CD4-positive, alpha-beta T cell treated with Interferon gamma for 1 hour (primary cell): ENCODE data around the gene HERPUD2.
"Not testable (repeated sequence)": the region's sequence is repeated elsewhere in the genome, so short reads cannot be mapped to it uniquely, and the experiment has no call there.

Experiments used
- DNase-seq: peaks from one replicate; pipeline ENCODE4 v3.0.0-alpha.2; 2020

HERPUD2 gene

DNA sequence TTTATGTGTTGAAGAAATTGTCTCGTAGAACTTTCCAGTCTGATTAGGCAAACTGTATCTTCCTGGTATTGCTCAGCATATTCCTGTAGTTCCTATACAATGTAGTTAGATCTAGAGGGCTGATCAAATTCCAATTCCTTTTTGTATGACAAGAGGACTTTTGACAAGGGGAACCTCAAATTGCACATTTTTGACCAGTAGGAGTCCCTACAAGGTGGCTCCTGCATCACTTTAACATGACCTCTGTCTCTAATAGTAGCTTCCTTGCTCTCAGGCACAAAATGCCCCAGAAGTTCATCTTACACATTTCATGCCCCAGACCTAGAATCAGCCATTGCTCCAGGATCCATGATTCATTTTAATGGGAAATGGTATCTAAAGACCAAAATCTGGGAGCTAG, 18.7 kb downstream of the HERPUD2 start:
- DNase-seq = no peak

DNA sequence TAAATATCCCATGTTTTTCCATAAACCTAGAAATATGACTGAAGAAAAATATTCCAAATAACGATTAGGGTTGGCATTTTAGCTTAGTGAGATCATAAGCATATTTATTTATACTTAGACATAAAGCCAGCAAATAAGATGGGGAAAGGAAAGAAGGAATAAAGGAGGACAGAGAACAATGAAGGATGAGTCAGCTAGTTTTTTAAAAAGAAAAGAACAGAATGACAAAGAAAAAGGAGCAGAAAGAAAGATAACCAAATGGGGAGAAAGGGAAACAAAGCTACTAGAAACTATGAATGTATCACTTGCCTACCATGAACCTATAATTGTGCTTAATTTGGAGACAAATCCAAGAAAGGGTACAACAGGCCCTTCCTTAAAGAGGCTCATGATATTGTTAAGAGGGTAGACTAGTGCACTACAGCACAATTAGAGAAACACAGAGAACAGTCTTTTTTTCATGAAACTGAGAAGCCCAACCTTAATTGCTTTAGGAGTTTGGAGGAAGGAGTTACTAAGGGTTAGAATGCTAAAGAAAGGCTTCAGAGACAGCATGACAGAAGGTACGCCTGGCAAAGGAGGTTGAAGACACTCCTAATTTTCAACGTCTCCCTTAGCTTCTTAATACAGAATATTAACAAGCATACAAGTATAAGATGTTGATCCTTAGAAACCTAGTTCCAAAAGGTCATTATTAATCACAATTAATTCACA, 23.9 kb downstream of the HERPUD2 start:
- DNase-seq = no peak

DNA sequence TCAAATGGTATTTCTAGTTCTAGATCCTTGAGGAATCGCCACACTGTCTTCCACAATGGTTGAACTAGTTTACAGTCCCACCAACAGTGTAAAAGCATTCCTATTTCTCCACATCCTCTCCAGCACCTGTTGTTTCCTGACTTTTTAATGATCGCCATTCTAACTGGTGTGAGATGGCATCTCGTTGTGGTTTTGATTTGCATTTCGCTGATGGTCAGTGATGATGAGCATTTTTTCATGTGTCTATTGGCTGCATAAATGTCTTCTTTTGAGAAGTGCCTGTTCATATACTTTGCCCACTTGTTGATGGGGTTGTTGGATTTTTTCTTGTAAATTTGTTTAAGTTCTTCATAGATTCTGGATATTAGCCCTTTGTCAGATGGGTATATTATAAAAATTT, 34.5 kb downstream of the HERPUD2 start:
- DNase-seq = not testable (repeated sequence)

DNA sequence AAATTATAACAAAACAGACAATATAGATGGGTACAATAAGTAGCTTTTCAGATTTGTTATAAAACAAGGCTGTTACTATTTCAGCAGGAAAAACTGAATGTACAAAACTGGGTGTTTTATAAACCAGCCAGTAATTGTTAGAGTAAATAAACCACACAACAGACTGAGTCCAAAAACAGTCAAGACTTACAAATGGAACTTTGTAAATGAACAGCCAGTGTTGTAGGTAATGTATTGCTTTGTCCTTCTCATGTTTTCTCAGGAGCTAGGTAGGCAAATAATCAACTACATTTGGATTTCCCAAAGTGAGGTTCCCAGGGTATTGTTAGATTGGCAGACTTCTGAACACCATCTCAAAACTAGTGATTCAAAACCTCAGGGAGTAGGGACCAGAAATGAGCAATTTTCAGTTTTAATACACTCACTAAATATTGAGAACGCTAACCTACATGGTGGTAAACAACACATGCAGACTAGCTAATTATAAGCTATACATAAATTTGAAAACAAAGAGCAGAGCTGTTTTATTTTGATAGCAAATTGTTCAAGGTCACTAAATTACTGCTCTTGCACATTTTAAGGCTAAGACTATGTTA, 36.2 kb downstream of the HERPUD2 start:
- DNase-seq = no peak

DNA sequence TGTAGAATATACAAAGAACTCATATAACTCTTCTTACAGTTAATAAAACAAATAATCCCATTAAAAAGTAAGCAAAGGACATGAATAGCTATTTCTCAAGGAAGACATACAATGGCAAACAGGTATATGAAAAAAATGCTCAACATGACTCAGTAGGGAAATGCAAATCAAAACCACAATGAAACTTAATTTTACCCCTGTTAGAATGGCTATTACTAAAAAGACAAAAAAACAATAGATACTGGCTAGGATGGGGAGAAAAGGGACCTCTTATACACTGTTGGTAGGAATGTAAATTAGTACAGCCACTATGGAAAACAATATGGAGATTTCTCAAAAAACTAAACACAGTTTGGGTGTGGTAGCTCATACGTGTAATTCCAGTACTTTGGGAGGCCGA, 37.8 kb downstream of the HERPUD2 start:
- no peak for DNase-seq

DNA sequence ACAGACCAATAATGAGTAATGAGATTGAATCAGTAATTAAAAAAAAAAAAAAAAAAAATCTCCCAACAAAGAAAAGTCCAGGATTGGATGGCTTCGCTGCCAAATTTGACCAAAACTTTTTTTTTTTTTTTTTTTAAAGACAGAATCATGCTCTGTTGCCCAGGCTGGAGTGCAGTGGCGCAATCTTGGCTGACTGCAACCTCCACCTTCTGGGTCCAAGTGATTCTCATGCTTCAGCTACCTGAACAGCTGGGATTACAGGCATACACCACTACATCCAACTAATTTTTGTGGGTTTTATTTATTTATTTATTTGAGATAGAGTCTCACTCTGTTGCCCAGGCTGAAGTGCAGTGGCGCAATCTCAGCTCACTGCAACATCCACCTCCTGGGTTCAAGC, 40.4 kb downstream of the HERPUD2 start:
- DNase-seq = not testable (repeated sequence)

DNA sequence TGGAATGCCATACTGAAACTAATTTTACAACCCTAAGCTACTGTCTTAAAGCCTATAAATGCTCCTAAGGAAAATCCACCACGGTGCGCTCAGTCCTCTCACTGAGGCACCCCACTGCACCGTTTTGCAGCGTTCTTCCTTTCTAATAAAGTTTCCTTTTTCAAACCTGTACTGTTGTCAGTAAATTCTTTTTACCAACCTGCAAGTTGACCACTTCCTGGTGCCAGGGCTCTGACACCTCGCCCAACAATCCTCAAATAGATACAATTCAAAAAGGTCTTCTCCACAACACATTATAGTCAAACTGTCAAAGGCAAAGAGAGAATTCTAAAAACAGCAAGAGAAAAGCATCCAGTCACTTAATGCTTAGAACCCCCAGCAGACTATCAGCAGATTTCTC, 42.8 kb downstream of the HERPUD2 start:
- peak; percentile 4 for DNase-seq

DNA sequence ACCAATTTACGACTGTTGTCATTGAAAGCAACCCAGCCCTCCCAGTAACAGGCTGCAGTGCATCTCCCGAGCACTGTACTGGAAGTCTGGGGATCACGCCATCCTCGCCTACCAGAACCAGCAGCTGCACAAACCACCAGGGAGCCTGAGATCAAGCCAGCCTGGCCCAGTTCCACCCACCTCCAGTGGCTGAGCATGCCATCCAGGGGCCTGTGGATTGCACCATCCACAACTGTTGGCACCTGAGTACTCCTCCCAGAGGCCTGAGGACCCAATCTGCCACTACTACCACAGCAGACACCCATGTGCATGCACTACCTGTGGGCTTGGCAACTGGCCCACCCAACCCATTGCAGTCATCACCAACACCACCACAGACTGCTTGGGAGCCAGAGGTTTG, 44.2 kb downstream of the HERPUD2 start:
- DNase-seq = no peak

DNA sequence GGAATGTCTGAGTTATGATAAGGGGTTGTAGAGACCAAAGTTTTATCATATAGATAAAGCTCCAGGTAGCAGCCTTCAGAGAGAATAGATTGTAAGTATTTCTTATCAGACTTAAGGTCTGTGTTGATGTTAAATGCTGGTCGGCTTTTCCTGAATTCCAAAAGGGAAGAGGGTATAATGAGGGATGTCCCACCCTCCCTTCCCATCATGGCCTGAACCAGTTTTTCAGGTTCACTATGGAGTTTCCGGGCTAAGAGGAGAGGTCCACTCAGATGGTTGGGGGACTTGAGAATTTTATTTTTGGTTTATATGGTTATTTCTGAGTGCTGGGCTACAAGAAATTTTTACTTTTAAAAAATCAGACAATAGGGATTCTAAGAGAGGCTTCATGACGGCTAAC, 45.2 kb downstream of the HERPUD2 start:
- DNase-seq = no peak

DNA sequence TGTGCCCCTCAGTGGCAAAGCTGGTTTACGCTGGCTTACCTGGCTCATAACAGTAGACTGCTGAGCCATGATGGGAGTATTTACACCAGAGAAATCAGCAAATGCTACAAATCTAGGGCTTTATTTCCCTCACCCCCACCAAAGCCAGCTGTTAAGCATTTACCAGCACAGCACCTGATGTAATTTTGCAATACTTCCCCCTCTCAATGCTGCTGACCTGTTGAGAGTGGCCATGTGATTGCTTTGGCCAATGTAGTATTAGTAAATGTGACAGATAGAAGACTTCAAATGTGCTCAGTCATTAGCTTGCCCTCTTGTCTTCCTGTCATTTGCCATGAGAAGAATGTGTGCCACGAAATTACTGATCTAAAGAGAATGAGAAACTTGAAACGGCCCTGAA, 46.6 kb downstream of the HERPUD2 start:
- DNase-seq = no peak

DNA sequence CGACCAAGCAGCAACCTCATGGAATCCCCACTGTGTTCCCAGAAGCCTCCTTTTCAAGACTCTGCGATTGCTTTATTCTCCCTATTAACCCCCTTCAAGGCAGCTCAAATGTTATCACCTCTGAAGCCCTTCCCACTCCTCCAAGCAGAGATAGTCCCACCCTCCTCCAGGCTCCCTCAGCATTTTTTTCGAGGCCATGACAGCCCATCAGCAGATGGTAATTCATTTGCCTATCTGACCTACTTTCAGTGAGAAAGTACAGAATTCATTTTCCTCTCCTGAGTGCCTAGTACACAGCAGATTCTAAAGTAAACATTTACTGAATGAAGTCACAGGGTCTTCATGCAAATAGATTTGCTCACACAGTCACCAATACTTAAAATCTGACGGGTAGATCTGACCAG, 47.8 kb downstream of the HERPUD2 start:
- DNase-seq = no peak

DNA sequence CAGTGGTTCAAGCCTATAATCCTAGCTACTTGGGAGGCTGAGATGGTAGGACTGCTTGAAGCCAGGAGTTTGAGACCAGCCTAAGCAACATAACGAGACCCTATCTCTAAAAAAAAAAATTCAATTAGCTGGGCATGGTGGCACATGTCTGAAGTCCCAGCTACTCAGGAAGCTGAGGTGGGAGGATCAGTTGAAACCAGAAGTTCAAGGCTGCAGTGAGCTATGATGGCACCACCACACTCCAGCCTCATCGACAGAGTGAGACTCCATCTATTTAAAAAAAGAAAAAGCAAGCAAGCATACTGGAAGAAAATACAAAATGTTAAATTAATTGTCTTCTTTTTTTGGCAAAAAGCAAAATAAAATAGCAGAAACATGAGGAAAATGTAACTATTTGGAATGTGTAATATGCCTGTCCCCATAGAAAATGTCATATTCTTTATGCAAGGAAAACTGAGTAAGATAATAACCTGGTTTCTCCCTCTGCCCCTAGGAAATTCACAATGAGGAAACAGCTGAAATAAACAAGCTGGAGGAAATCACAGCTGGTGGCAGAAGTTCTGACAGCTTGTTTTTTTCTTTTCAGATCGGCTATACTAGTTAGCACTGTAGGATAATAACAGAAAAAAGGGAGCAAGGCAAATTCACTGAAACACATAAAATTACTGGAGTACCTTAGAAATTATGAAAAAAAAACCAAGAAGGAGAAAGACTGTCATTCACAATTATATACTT, 48.5 kb downstream of the HERPUD2 start:
- DNase-seq = no peak

DNA sequence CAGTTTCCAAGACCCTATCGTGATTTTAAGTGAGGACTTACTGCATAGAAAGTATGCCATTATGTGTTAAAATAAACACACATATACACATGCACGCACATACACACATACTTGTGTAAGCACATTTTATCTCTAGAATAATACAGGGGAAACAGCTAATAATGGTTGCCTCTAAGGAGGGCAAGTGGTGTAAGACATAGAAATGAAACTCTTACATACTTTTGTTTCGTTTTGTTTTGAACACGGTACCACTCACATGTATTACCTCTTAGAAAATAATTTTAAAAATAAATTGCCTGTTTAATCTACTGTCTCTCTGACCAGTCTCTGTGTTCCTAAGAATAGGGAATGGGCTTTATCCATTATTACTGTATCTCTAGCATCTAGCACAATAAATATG, 49.2 kb downstream of the HERPUD2 start:
- no peak for DNase-seq

DNA sequence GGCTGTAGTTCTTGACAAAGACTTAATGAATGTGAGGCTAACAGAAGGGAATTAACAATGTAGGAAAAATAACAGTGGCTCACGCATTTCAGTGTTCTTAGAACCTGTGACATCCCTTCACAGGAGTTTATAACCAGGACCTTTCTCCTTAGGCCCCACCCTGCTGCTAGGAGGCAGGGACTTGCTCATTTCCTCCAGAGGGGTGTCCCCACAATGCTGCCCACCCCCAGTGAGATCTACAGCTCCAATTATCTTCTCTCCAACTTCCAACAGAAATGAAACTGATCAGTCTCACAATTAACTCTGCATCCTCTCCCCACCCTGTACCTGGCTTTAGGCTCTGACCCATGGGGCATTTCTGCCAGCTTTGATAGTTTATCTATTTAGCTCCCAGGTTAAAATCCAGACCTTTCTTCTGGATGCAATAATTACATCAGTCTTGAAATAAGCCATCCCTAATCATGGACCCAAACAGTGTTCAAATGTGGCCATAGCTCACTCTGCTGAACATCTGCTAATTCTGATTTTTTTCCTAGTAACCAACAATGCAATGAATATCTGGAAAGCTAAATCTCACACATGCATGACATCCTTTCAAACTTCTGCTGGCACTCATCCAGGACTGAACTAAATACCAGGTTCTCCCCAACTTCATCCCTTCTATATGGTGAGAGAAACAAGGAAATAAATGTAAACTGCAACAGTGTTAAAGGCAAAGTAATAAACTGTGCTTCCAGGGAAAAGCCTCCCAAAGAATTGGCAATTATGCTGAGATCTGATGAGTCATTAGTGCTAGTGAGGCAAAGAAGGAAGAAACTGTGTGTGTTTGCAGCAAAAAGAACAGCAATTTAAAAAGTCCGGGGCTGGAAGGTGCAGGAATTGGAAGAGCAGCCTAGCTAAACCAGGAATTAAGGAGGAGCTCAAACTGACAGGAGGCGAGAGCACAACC, 64.6 kb downstream of the HERPUD2 start:
- no peak for DNase-seq

DNA sequence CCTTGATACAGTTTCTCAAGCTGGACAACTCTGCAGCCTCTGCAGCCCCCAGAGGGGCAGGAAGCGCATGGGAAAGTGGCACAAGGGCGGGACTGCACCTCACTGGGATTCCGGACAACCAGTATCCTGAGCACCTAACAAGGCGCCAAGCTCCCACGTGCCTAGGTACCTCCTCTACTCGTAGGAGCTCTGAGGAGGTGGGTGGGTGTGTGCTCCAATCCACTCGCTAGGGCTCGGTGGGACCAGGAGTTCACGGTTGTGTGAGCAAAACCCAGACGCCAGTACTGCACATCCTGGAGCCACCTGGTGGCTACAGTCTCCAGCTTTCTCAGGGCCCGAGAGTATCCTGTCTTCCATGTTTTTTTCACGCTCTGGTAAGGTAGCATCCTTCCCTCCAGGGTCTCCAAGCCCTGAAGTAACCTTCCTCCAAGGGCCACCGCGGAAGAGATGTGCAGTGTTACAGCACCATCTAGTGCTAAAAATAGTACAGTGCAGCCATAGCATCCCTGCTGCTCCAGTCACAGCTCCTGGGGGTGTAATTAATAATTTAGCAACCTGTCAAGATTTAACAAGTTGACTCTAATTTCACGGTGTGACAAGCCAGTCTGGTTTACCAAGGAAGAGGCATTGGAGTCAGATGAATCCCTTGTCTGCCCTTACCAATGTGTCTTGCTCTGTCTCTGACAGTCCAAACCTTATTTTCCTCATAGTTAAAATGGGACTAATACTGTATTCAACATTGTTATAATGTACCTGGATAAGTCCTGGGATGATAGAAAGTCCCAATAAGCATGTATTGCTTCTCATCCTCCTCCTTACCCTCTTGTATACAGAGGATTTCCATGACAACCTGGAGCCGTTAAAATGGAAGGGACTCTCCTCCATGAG, 70.4 kb downstream of the HERPUD2 start:
- DNase-seq = peak; percentile 10

DNA sequence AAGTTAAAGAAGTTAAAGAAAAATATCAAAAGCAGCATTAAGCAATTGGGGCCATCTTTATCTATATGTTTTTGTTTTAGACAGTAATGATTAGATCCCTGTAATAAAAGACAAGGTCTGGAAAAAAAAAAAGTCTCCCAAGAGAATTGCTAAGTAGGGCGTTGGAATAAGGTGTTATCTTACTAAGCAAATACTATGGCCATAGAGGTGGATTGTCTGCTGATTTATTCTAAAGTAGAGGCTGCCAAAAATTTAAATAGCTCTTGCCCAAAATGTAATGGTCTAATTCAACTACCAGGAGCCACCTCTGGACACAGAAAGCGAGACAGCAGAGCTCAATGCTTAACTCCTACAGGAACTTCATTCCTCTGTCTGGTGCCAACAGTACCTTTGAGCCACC, 71.6 kb downstream of the HERPUD2 start:
- no peak for DNase-seq

DNA sequence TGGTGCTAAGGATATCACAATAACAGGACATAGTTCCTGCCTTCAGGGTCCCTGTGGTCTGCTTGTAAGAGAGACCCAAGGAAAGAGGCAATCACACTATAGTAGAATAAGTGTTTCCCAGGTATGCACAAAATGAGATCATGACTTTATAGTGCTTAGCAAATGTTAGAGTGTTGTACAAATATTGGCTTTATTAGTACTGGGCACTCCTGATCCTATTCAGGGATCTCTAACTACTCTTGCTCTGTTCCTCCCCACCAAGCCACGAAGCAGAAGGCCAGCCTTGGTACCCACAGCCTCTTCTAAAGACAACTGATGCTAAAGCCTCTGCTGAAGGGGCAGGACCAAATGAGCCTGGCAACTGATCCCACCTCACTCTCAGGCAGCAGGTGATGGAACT, 75.1 kb downstream of the HERPUD2 start:
- no peak for DNase-seq

DNA sequence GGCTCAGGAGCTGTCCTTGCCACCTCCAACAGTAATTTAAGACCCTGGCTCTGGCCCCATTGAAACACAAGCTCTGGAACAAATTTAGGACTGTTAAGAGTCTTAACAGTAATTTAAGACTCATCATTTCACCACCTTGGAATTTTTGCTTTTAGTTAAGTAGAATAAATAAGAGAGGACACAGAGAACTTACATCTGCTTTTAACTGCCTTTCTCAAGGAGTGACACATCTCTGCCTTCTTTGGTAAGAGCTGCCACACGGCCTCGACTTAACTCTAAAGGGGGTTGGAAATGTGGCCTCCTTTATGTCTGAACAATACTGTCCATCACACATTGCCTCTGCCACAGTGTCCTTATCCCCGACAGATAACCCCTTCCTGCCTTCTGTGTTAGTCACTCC, 77.9 kb downstream of the HERPUD2 start:
- no peak for DNase-seq

DNA sequence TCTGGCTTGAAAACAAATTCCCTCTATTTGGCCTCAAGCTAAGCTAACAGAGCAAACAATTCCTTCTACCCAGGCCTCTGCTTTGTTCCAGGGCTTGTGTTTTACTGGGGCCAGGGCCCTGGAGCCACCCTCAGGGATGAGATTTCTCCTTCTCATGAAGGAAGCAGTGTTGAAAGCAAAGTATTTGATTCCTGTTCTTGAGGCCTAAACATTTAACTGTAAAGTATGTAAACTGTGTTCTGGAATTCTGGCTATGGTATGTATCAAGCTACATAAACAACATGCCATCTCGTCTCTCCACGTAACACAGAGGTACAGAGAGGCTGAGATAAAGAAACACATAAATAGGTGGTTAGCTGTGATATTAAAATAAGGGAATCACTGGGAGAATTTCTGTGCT, 81.8 kb downstream of the HERPUD2 start:
- DNase-seq = no peak

DNA sequence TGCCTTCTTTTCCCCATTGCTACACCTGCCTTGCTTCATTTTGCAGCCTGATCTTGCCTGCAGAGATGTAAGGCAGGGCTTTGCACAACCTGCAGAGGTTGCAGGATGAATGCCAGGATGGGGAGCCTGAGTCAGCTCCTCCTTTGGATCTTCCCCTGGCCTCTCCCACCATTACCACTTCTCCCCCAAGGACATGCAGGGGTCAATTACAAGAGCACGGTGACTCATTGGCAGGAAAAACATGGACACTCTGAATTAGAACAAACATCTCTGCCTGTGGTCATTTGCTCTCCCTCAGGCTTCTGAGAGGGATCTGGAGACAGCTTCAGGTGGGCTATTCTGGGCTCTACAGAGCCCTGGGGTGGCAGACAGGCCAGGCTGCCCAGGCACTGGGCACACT, 89.2 kb downstream of the HERPUD2 start:
- no peak for DNase-seq

DNA sequence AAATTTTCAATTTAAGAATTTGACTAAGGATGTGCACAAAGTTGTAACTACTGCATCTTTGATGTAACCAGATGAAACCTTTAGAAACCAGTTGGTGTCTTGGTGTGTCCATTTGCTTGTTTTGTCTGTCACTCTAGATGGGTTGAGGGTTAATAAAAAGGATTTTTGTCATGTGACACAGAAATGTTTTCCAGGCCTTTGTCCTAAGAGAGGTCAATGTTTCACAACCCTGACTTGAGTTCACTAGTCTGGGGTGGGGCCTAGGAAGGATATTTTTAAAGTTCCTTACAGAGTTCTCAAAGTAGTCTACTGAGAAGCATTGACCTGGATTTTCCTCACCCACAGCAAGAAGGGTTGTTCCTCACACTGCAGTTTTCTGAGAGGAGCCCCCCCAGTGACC, 90.3 kb downstream of the HERPUD2 start:
- DNase-seq = no peak

DNA sequence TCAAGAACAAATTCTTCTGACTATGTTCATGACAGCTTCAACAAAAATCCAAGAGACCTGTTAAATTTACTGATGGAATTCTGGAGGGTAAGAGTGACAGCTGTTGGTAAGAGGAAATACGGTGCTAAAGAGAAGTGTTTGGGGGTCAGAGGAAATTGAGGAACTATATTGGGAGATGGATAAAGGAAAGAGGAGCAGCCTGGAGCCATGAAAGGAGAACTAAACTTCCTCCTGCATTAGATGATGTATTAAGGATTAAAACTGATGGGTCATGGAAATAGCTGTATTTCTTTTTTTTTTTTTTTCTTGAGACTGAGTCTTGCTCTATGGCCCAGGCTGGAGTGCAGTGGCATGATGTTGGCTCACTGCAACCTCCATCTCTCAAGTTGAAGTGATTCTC, 95.3 kb downstream of the HERPUD2 start:
- DNase-seq = no peak
